ENCODE measurements around the gene EPDR1.

GRCh38 chr7:37970211-37970610, 49.8 kb downstream of the EPDR1 start:
- TF ChIP-seq CTCF (conservative IDR thresholded peaks at IDR 0.05 in 1 of 2, IDR thresholded peaks at IDR 0.05 in 1 of 2; ENCODE audit: low read depth in 1 of 2, low read length in 2 of 2): no peak
- no peak for TF ChIP-seq EZH2 (IDR thresholded peaks at IDR 0.05; ENCODE audit: low read length, missing control alignments)
